Measurements from ENCODE around the gene RBPJL.
A peak's percentile ranks its signal among the peaks of the same experiment; 100 is the strongest.
"Not testable (repeated sequence)": the region's sequence is repeated elsewhere in the genome, so short reads cannot be mapped to it uniquely, and the experiment has no call there.

RBPJL gene

GRCh38 chr20:45344168-45344860, 37.7 kb downstream of the RBPJL start:
- no peaks in the 10 kb centered on the region for H3K36me3 Mint-ChIP-seq (ENCODE audit: insufficient read depth)
- H3K9me3 Mint-ChIP-seq: no peaks in the 10 kb centered on the region
- no peak overlapping the region for H3K4me3 Mint-ChIP-seq
- H3K4me1 Mint-ChIP-seq (ENCODE audit: low read depth in 2 of 2): peaks cover 8 to 17% of the 10 kb centered on the region in 2 donors
- no peak for DNase-seq
- no peaks in the 10 kb centered on the region for H3K27me3 Mint-ChIP-seq
- ATAC-seq (replicated peaks): no peak
- peak overlapping the region in 1 of 2 donors; percentile 29 for H3K27ac Mint-ChIP-seq

GRCh38 chr20:45345104-45345936, 38.7 kb downstream of the RBPJL start:
- DNase-seq: no peak
- Mint-ChIP-seq H3K36me3 (ENCODE audit: insufficient read depth) (no peaks in the 10 kb centered on the region), H3K9me3 (no peaks in the 10 kb centered on the region), H3K4me3 (no peak overlapping the region), H3K27ac (no peak overlapping the region), H3K4me1 (ENCODE audit: low read depth in 2 of 2) (peaks cover 8 to 17% of the 10 kb centered on the region in 2 donors), H3K27me3 (no peaks in the 10 kb centered on the region)
- ATAC-seq (replicated peaks): no peak

GRCh38 chr20:45346291-45346718, 39.7 kb downstream of the RBPJL start:
- DNase-seq (no peak), ATAC-seq (replicated peaks) (peak; percentile 11)
- Mint-ChIP-seq H3K4me1 (ENCODE audit: low read depth in 2 of 2) (peaks cover 8 to 17% of the 10 kb centered on the region in 2 donors), H3K4me3 (peak overlapping the region in 1 of 2 donors; percentile 82), H3K27me3 (no peaks in the 10 kb centered on the region), H3K27ac (no peak overlapping the region), H3K9me3 (no peaks in the 10 kb centered on the region), H3K36me3 (ENCODE audit: insufficient read depth) (no peaks in the 10 kb centered on the region)

- Mint-ChIP-seq H3K9me3 (no peaks in the 10 kb centered on the region), H3K4me1 (ENCODE audit: low read depth in 2 of 2) (peaks cover 8 to 17% of the 10 kb centered on the region in 2 donors), H3K4me3 (peak overlapping the region; percentile 81 to 82), H3K36me3 (ENCODE audit: insufficient read depth) (no peaks in the 10 kb centered on the region), H3K27me3 (no peaks in the 10 kb centered on the region), H3K27ac (peak overlapping the region; percentile 67 to 81)
- DNase-seq: no peak
- no peak for ATAC-seq (replicated peaks)
Measured at GRCh38 chr20:45346851-45347250, 40.2 kb downstream of the RBPJL start.

- no peak for DNase-seq
- peaks cover 8 to 17% of the 10 kb centered on the region in 2 donors for H3K4me1 Mint-ChIP-seq (ENCODE audit: low read depth in 2 of 2)
- ATAC-seq (replicated peaks): peak; percentile 8
- H3K36me3 Mint-ChIP-seq (ENCODE audit: insufficient read depth): no peaks in the 10 kb centered on the region
- no peaks in the 10 kb centered on the region for H3K27me3 Mint-ChIP-seq
- peak overlapping the region; percentile 67 to 81 for H3K27ac Mint-ChIP-seq
- no peaks in the 10 kb centered on the region for H3K9me3 Mint-ChIP-seq
- H3K4me3 Mint-ChIP-seq: peak overlapping the region; percentile 81 to 82
Measured at GRCh38 chr20:45347297-45347935, 40.8 kb downstream of the RBPJL start.

GRCh38 chr20:45347936-45348778, 41.5 kb downstream of the RBPJL start, which contains the start of gene SDC4:
TSS of gene SDC4 (minus strand) at chr20:45348424. CDS start at chr20:45348384, 40 bp downstream.
- peak; percentile 90 for ATAC-seq (replicated peaks)
- H3K4me3 Mint-ChIP-seq: peak within 1 kb of the TSS; percentile 81 to 82
- DNase-seq: peak; percentile 28 to 50 (median 47)
- H3K9me3 Mint-ChIP-seq: no peaks in the 10 kb centered on the region
- H3K27ac Mint-ChIP-seq: peak within 1 kb of the TSS; percentile 67 to 81
- H3K27me3 Mint-ChIP-seq: no peaks in the 10 kb centered on the region
- peaks cover 8 to 17% of the 10 kb centered on the region in 2 donors for H3K4me1 Mint-ChIP-seq (ENCODE audit: low read depth in 2 of 2)
- no peaks in the 10 kb centered on the region for H3K36me3 Mint-ChIP-seq (ENCODE audit: insufficient read depth)

GRCh38 chr20:45350217-45350616, 43.6 kb downstream of the RBPJL start:
- no peak overlapping the region for H3K27ac Mint-ChIP-seq
- ATAC-seq (replicated peaks) (no peak), DNase-seq (no peak)
- no peaks in the 10 kb centered on the region for H3K27me3 Mint-ChIP-seq
- no peak overlapping the region for H3K4me3 Mint-ChIP-seq
- H3K4me1 Mint-ChIP-seq (ENCODE audit: low read depth in 2 of 2): peaks cover 8 to 20% of the 10 kb centered on the region in 2 donors
- H3K9me3 Mint-ChIP-seq: no peaks in the 10 kb centered on the region
- no peaks in the 10 kb centered on the region for H3K36me3 Mint-ChIP-seq (ENCODE audit: insufficient read depth)

GRCh38 chr20:45350795-45351194, 44.2 kb downstream of the RBPJL start:
- H3K36me3 Mint-ChIP-seq (ENCODE audit: insufficient read depth); H3K4me3 Mint-ChIP-seq; DNase-seq; H3K9me3 Mint-ChIP-seq; H3K27ac Mint-ChIP-seq; H3K27me3 Mint-ChIP-seq; ATAC-seq (replicated peaks): not testable (repeated sequence)
- H3K4me1 Mint-ChIP-seq (ENCODE audit: low read depth in 2 of 2): peaks cover 8 to 19% of the 10 kb centered on the region in 2 donors

GRCh38 chr20:45352729-45353128, 46.1 kb downstream of the RBPJL start:
- no peaks in the 10 kb centered on the region for H3K27me3 Mint-ChIP-seq
- H3K36me3 Mint-ChIP-seq (ENCODE audit: insufficient read depth): no peaks in the 10 kb centered on the region
- H3K4me3 Mint-ChIP-seq: no peak overlapping the region
- H3K9me3 Mint-ChIP-seq: no peaks in the 10 kb centered on the region
- H3K27ac Mint-ChIP-seq: no peak overlapping the region
- peaks cover 7 to 12% of the 10 kb centered on the region in 2 donors for H3K4me1 Mint-ChIP-seq (ENCODE audit: low read depth in 2 of 2)
- DNase-seq (no peak), ATAC-seq (replicated peaks) (no peak)

- Mint-ChIP-seq H3K4me3 (no peak overlapping the region), H3K27me3 (no peaks in the 10 kb centered on the region), H3K9me3 (no peaks in the 10 kb centered on the region), H3K36me3 (ENCODE audit: insufficient read depth) (no peaks in the 10 kb centered on the region), H3K4me1 (ENCODE audit: low read depth in 2 of 2) (peaks cover 3 to 9% of the 10 kb centered on the region in 2 donors), H3K27ac (peak overlapping the region in 1 of 2 donors; percentile 54)
- DNase-seq (no peak), ATAC-seq (replicated peaks) (no peak)
Measured at GRCh38 chr20:45353746-45354145, 47.1 kb downstream of the RBPJL start.

GRCh38 chr20:45354423-45355208, 48.0 kb downstream of the RBPJL start:
- DNase-seq: no peak
- no peaks in the 10 kb centered on the region for H3K9me3 Mint-ChIP-seq
- H3K4me1 Mint-ChIP-seq (ENCODE audit: low read depth in 2 of 2): peaks cover 3 to 9% of the 10 kb centered on the region in 2 donors
- no peaks in the 10 kb centered on the region for H3K36me3 Mint-ChIP-seq (ENCODE audit: insufficient read depth)
- ATAC-seq (replicated peaks): no peak
- H3K27ac Mint-ChIP-seq: peak overlapping the region; percentile 49 to 54
- H3K4me3 Mint-ChIP-seq: no peak overlapping the region
- H3K27me3 Mint-ChIP-seq: no peaks in the 10 kb centered on the region

All from effector memory CD8-positive, alpha-beta T cell (primary cell).